SK-N-SH treated with all-trans-retinoic acid at 6 μM for 48 hours (cell line): ENCODE data around the gene TRABD2B.

Source experiments
- ESRRG ChIP-seq: fragments of 250-450 bp; sonication (Bioruptor Pico); IDR thresholded peaks from 2 replicates; pipeline ENCODE4 v1.6.1; 2021; ENCODE audit warnings: mild to moderate bottlenecking
- PPARA ChIP-seq: fragments of 250-450 bp; sonication (Bioruptor Pico); IDR thresholded peaks from 2 replicates; pipeline ENCODE4 v1.5.0; 2020; ENCODE audit warnings: mild to moderate bottlenecking, borderline replicate concordance
- RARB ChIP-seq: fragments of 250-450 bp; sonication (Bioruptor Pico); IDR thresholded peaks from 2 replicates; pipeline ENCODE4 v1.8.0; 2021; ENCODE audit warnings: mild to moderate bottlenecking, moderate library complexity
- TOX ChIP-seq: fragments of 250-450 bp; sonication (Bioruptor Pico); IDR thresholded peaks from 2 replicates; pipeline ENCODE4 v1.8.0; 2021; ENCODE audit warnings: mild to moderate bottlenecking, moderate library complexity, borderline replicate concordance

DNA sequence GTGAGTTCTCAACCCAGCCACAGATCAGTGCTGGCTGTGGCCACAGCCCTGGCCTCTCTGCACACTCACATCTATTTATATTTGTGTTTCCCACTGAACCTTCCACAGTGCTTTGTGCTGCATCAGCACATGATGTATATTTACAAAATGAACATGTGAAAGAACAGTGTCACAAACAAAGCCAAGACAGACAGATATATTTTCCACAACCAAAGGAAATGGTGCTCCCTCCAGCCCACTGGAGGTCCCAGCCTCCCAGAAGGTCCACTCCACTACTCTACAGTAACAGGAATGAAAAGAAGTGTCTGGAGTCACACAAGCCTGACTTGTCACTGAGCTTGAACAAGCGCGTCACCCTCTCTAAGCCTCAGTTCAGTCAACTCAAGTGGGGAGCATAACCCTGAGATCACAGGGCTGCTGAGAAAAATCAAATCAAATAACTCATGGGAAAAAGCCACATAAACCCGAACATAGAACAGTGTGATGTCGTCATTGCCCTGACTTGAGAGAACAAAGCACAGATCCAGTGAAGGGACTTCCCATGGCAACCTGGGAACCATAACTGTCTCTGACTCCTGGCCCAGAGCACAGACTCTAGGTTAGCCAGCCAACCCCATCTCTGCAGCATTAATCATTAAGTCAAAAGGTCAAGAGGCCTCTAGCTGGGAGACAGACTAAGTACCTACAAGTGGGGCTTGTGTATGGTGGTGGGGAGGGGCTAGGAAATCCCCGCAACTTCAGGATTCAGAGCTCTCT, 121.2 kb downstream of the TRABD2B start:
- TF ChIP-seq RARB (no peak), TOX (CRISPR knock-in tag) (no peak), PPARA (no peak), ESRRG (CRISPR knock-in tag) (no peak)
